Activated naive CD4-positive, alpha-beta T cell treated with anti-CD3 and anti-CD28 coated beads, Interleukin-2, amount 10 ng/mL, durations not matched to agents 5 hours and 36 hours (primary cell): ENCODE results near the gene PTAFR. TPM values are rescaled to one million over a fixed set of nuclear protein-coding genes. Genes with fewer than 3 reads are reported as not detected.

Source experiments
- total RNA-seq, 2 experiments: library from RNA; stranded (reverse); gene quantifications; one replicate each; pipeline ENCODE4 v1.2.3, GENCODE V29; 2021

PTAFR gene, protein sequence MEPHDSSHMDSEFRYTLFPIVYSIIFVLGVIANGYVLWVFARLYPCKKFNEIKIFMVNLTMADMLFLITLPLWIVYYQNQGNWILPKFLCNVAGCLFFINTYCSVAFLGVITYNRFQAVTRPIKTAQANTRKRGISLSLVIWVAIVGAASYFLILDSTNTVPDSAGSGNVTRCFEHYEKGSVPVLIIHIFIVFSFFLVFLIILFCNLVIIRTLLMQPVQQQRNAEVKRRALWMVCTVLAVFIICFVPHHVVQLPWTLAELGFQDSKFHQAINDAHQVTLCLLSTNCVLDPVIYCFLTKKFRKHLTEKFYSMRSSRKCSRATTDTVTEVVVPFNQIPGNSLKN
- total RNA-seq = under 1 TPM; 0.22 to 0.40 TPM

GRCh38 chr1:28176492-28177470 lies at the start of gene PTAFR:
Gene PTAFR, minus strand, starts transcription at chr1:28176690. Its CDS starts 25,669 bp downstream, at chr1:28151021.

Other genes starting within 250 kb of the PTAFR start
- gene SMPDL3B, start 241.7 kb downstream of the PTAFR start, total RNA-seq = 1 to 10 TPM in 1 of 2 experiments, under 1 TPM in 1; 0.76 to 1.0 TPM
- gene XKR8, start 216.7 kb downstream of the PTAFR start, total RNA-seq = 10 to 100 TPM in 1 of 2 experiments, 1 to 10 TPM in 1; 9.9 to 10.2 TPM
- 10 to 100 TPM; 26.9 to 27.3 TPM for gene EYA3, start 88.1 kb downstream of the PTAFR start, total RNA-seq
- 10 to 100 TPM; 99.0 to 99.6 TPM for gene DNAJC8, start 56.3 kb upstream of the PTAFR start, total RNA-seq
- 100 to 1,000 TPM; 174 to 176 TPM for gene ATP5IF1, start 59.4 kb upstream of the PTAFR start, total RNA-seq
- 10 to 100 TPM; 11.6 to 12.3 TPM for gene SESN2, start 82.8 kb upstream of the PTAFR start, total RNA-seq
- 10 to 100 TPM; 20.3 to 20.4 TPM for gene MED18, start 152.3 kb upstream of the PTAFR start, total RNA-seq
- 10 to 100 TPM; 23.7 to 24.5 TPM for gene PHACTR4, start 193.1 kb upstream of the PTAFR start, total RNA-seq